H1 (cell line): ENCODE results near the gene MEIOSIN. TPM values are rescaled to one million over a fixed set of nuclear protein-coding genes. Genes with fewer than 3 reads are reported as not detected.

Source experiments
- CTCF ChIA-PET: fragments of 300-600 bp; sonication (Branson Sonifier 250); formaldehyde crosslinking; loops from one replicate; lab custom pipeline; 2021; ENCODE audit not compliant: partially characterized antibody; lab: Charles Lee
- POLR2A ChIA-PET: fragments of 300-600 bp; sonication (Branson Sonifier 250); formaldehyde crosslinking; loops from one replicate; lab custom pipeline; 2021; ENCODE audit warnings: inconsistent platforms; ENCODE audit not compliant: partially characterized antibody; lab: Charles Lee
- DNase-seq, 2 experiments: peaks; one replicate each; pipeline versions ENCODE4 v3.0.0 to v3.0.0-alpha.2; 2010 to 2022; ENCODE audit warnings: low spot score in 2 of 2, low read depth in 1 of 2, mixed read lengths in 1 of 2
- FAIRE-seq: peaks from 2 replicates; lab custom pipeline; 2011; peaks lifted over from hg19 to GRCh38; lab: Jason Lieb, UNC
- H2AFZ ChIP-seq: 2 replicates; pipeline ENCODE4 v1.8.1; 2012; ENCODE audit warnings: low read length, inconsistent platforms
- H2AK5ac ChIP-seq: 2 replicates; pipeline ENCODE4 v1.6.1; 2013; ENCODE audit warnings: low read depth, low read length
- H2BK120ac ChIP-seq: replicated peaks from 2 replicates; pipeline ENCODE3; 2013; ENCODE audit warnings: low read depth, low read length, inconsistent platforms
- H2BK12ac ChIP-seq: 2 replicates; pipeline ENCODE4 v1.6.1; 2013; ENCODE audit warnings: low read depth, low read length
- H2BK15ac ChIP-seq: 2 replicates; pipeline ENCODE4 v1.6.1; 2013; ENCODE audit warnings: low read length
- H2BK20ac ChIP-seq: 2 replicates; pipeline ENCODE4 v1.6.1; 2013; ENCODE audit warnings: low read length
- H2BK5ac ChIP-seq: 2 replicates; pipeline ENCODE4 v1.6.1; 2013; ENCODE audit warnings: low read depth, low read length
- H3K14ac ChIP-seq: 2 replicates; pipeline ENCODE4 v1.6.1; 2013; ENCODE audit warnings: inconsistent platforms; ENCODE audit not compliant: insufficient read length
- H3K18ac ChIP-seq: 2 replicates; pipeline ENCODE4 v1.6.1; 2013; ENCODE audit warnings: low read length; ENCODE audit errors: extremely low read depth
- H3K23ac ChIP-seq: 2 replicates; pipeline ENCODE4 v1.6.1; 2013; ENCODE audit warnings: inconsistent platforms; ENCODE audit not compliant: insufficient read length
- H3K23me2 ChIP-seq: 2 replicates; pipeline ENCODE4 v1.6.1; 2013; ENCODE audit warnings: low read depth, low read length
- H3K27ac ChIP-seq: 2 replicates; pipeline ENCODE4 v1.6.1; 2011; ENCODE audit warnings: low read depth, low read length, inconsistent platforms
- H3K27me3 ChIP-seq, 4 experiments: replicated peaks in 1 of 4; 1 replicate in 1 of 4; 2 replicates in 3 of 4; pipeline versions ENCODE4 v1.6.1 to v1.8.1; 2011 to 2013; ENCODE audit warnings: low read length in 3 of 4, mild to moderate bottlenecking in 3 of 4, inconsistent platforms in 2 of 4, mixed read lengths in 2 of 4, moderate library complexity in 1 of 4; ENCODE audit not compliant: control insufficient read depth in 3 of 4, insufficient read depth in 3 of 4; ENCODE audit errors: extremely low read depth in 1 of 4
- H3K36me3 ChIP-seq, 4 experiments: 2 replicates each; pipeline versions ENCODE4 v1.6.1 to v1.8.1; 2011 to 2013; ENCODE audit warnings: mild to moderate bottlenecking in 4 of 4, low read length in 3 of 4, moderate library complexity in 2 of 4, control low read depth in 1 of 4, inconsistent platforms in 1 of 4; ENCODE audit not compliant: insufficient read depth in 4 of 4, control insufficient read depth in 2 of 4
- H3K4ac ChIP-seq: replicated peaks from 2 replicates; pipeline ENCODE3; 2013; ENCODE audit warnings: low read length, low read depth, mixed read lengths, inconsistent platforms; ENCODE audit not compliant: insufficient read length
- H3K4me1 ChIP-seq, 4 experiments: replicated peaks in 1 of 4; 1 replicate in 1 of 4; 2 replicates in 3 of 4; pipeline versions ENCODE4 v1.6.1 to v1.8.1; 2011 to 2013; ENCODE audit warnings: low read length in 3 of 4, inconsistent platforms in 2 of 4, mixed read lengths in 1 of 4; ENCODE audit not compliant: insufficient read depth in 4 of 4, control insufficient read depth in 3 of 4
- H3K4me2 ChIP-seq, 2 experiments: 2 replicates each; pipeline versions ENCODE4 v1.6.1 to v1.8.1; 2011 to 2013; ENCODE audit warnings: low read depth in 2 of 2, low read length in 2 of 2, control low read depth in 1 of 2, inconsistent platforms in 1 of 2, mild to moderate bottlenecking in 1 of 2; ENCODE audit not compliant: insufficient read depth in 1 of 2
- H3K4me3 ChIP-seq, 4 experiments: fragments of 200-600, 300-600 bp in 1 of 4; sonication (generic), shearing (Covaris generic), sonication (Bioruptor Twin) in 1 of 4; 2 replicates each; pipeline versions ENCODE4 v1.5.1 to v1.8.1; 2011 to 2016; ENCODE audit warnings: low read length in 4 of 4, low read depth in 3 of 4, control low read depth in 2 of 4, inconsistent platforms in 2 of 4, mild to moderate bottlenecking in 2 of 4, mixed read lengths in 1 of 4, moderate library complexity in 1 of 4; ENCODE audit not compliant: insufficient read depth in 2 of 4; ENCODE audit errors: extremely low read depth in 1 of 4
- H3K56ac ChIP-seq: replicated peaks from 2 replicates; pipeline ENCODE3; 2013; ENCODE audit warnings: low read depth, mild to moderate bottlenecking, mixed read lengths, low read length, inconsistent platforms; ENCODE audit not compliant: insufficient read length
- H3K79me1 ChIP-seq: 2 replicates; pipeline ENCODE4 v1.6.1; 2013; ENCODE audit warnings: low read depth, low read length, control low read depth
- H3K79me2 ChIP-seq, 2 experiments: 2 replicates each; pipeline versions ENCODE4 v1.6.1 to v1.8.1; 2012 to 2013; ENCODE audit warnings: low read length in 2 of 2, mild to moderate bottlenecking in 2 of 2, inconsistent platforms in 1 of 2; ENCODE audit not compliant: insufficient read depth in 2 of 2, control insufficient read depth in 1 of 2
- H3K9ac ChIP-seq, 4 experiments: replicated peaks in 1 of 4; 1 replicate in 1 of 4; 2 replicates in 3 of 4; pipeline versions ENCODE4 v1.6.1 to v1.8.1; 2011 to 2013; ENCODE audit warnings: low read depth in 3 of 4, low read length in 3 of 4, control low read depth in 2 of 4, mild to moderate bottlenecking in 2 of 4, moderate library complexity in 2 of 4, inconsistent platforms in 1 of 4; ENCODE audit errors: extremely low read depth in 1 of 4
- H3K9me3 ChIP-seq, 2 experiments: 2 replicates each; pipeline versions ENCODE4 v1.6.1 to v1.8.1; 2012 to 2013; ENCODE audit warnings: mild to moderate bottlenecking in 2 of 2, moderate library complexity in 2 of 2, control low read depth in 1 of 2, inconsistent platforms in 1 of 2, low read depth in 1 of 2, low read length in 1 of 2, mixed read lengths in 1 of 2; ENCODE audit not compliant: insufficient read depth in 2 of 2
- H4K20me1 ChIP-seq, 2 experiments: replicated peaks in 1 of 2; 2 replicates each; pipeline versions ENCODE3 to v1.8.1; 2011 to 2013; ENCODE audit warnings: inconsistent platforms in 2 of 2, low read length in 2 of 2, mild to moderate bottlenecking in 1 of 2; ENCODE audit not compliant: insufficient read depth in 2 of 2, control insufficient read depth in 1 of 2
- H4K5ac ChIP-seq: 2 replicates; pipeline ENCODE4 v1.6.1; 2013; ENCODE audit warnings: low read length, low read depth, mixed read lengths, inconsistent platforms; ENCODE audit not compliant: insufficient read length
- H4K8ac ChIP-seq: 2 replicates; pipeline ENCODE4 v1.8.0; 2013; ENCODE audit warnings: mild to moderate bottlenecking, moderate library complexity, low read length, inconsistent platforms; ENCODE audit not compliant: insufficient read depth; ENCODE audit errors: extremely low read depth
- H4K91ac ChIP-seq: replicated peaks from 2 replicates; pipeline ENCODE3; 2013; ENCODE audit warnings: low read length, mixed read lengths, inconsistent platforms; ENCODE audit not compliant: insufficient read length
- HDAC6 ChIP-seq: IDR thresholded peaks from one replicate; pipeline ENCODE4 v1.7.1; 2012; ENCODE audit warnings: low read depth, mild to moderate bottlenecking, inconsistent platforms, low read length, moderate library complexity
- SRF ChIP-seq: IDR thresholded peaks from 2 replicates; pipeline ENCODE4 v1.6.1; 2011; ENCODE audit warnings: mild to moderate bottlenecking, low read depth, low read length, moderate library complexity
- WGBS, 2 experiments: shearing (Covaris generic) in 1 of 2; methylation state at CpG; one replicate each; pipeline versions ENCODE4 v1.1.6 to v1.1.7; 2013 to 2015; ENCODE audit warnings: low lambda C conversion rate in 2 of 2, mixed read lengths in 2 of 2, inconsistent platforms in 1 of 2, low coverage in 1 of 2, missing lambda C conversion rate in 1 of 2; ENCODE audit not compliant: insufficient replicate concordance in 2 of 2, insufficient coverage in 1 of 2, insufficient read length in 1 of 2; ENCODE audit errors: extremely low coverage in 1 of 2, missing lambda C conversion rate in 1 of 2; 5-methylcytosine and 5-hydroxymethylcytosine counted together
- polyA plus RNA-seq, 7 experiments: library from polyadenylated mRNA; depleted of rRNA in 3 of 7; stranded (reverse) in 5 of 7; unstranded in 2 of 7; fragments of >200 nt in 5 of 7; fragments of 200-250 nt in 2 of 7; gene quantifications; 1 replicate in 5 of 7; 2 replicates in 1 of 7; 4 replicates in 1 of 7; pipeline versions ENCODE4 v1.2.1 to v1.2.3, GENCODE V29; 2011 to 2013; ENCODE audit warnings: missing spikeins in 2 of 7, mixed read lengths in 2 of 7
- total RNA-seq: library from RNA; stranded (reverse); fragmentation: NEBNext Ultra II Directional; extraction: Animal tissue kit (Norgen Biotek cat#: 25700); gene quantifications from 2 replicates; pipeline ENCODE4 v1.2.1, GENCODE V29; 2021
- TF ChIP-seq, protein P1 (sequence below): IDR thresholded peaks from 2 replicates; pipeline ENCODE4 v1.6.1; 2012; ENCODE audit warnings: inconsistent platforms

MEIOSIN gene
- total and polyA plus RNA-seq, 2 of the 8 experiments (the other 6 are each of a cell fraction or from before 2014, with no cell fraction given): 0.11 TPM; not detected in 1

GRCh38 chr19:45773384-45773783 lies 40.1 kb downstream of the MEIOSIN start:
- CTCF ChIA-PET: interaction anchor here (0.6 to 6.7 kb wide), 12 partner anchors 8 to 334 kb away, joined by 3 to 55 read pairs (median 4); partner anchors contain the start of genes DMPK, MEIOSIN and RSPH6A
- H3K9me3 ChIP-seq: no peaks in the 10 kb centered on the region
- TF ChIP-seq, protein P1, sequence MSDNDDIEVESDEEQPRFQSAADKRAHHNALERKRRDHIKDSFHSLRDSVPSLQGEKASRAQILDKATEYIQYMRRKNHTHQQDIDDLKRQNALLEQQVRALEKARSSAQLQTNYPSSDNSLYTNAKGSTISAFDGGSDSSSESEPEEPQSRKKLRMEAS: no peak
- TF ChIP-seq HDAC6 (no peak), SRF (no peak)
- TF ChIP-seq, all 59 proteins: peak for 0
- Histone ChIP-seq H3K18ac (no peak overlapping the region), H4K5ac (no peak overlapping the region), H3K79me2 (no peaks in the 10 kb centered on the region), H2BK5ac (no peak overlapping the region), H2AFZ (no peak overlapping the region), H3K4me3 (no peak overlapping the region), H3K4me2 (no peak overlapping the region), H3K14ac (no peak overlapping the region), H3K79me1 (no peaks in the 10 kb centered on the region), H3K4me1 (peaks cover 0 to 7% (median 5%) of the 10 kb centered on the region in 4 experiments; a peak in 4 of 7 replicates), H4K91ac (no peak overlapping the region), H3K27me3 (no peaks in the 10 kb centered on the region), H3K27ac (no peak overlapping the region), H3K23me2 (peaks cover 19% of the 10 kb centered on the region), H3K9ac (no peak overlapping the region), H2BK20ac (no peak overlapping the region), H2BK15ac (no peak overlapping the region), H4K20me1 (peaks cover 2 to 4% of the 10 kb centered on the region in 2 experiments), H3K23ac (no peak overlapping the region), H2BK12ac (no peak overlapping the region), H3K4ac (no peak overlapping the region), H4K8ac (no peak overlapping the region), H3K36me3 (peaks cover 6 to 10% (median 7%) of the 10 kb centered on the region in 4 experiments; a peak in 5 of 8 replicates), H2BK120ac (no peak overlapping the region), H3K56ac (no peak overlapping the region), H2AK5ac (no peak overlapping the region)
- DNase-seq (no peak), FAIRE-seq (no peak)
- POLR2A ChIA-PET: interaction anchor here (1.0 to 16.2 kb wide), 11 partner anchors 7 to 374 kb away, joined by 3 to 284 read pairs (median 7); partner anchors contain the start of genes DMPK, FBXO46, MEIOSIN and RSPH6A
- WGBS, 2 experiments: 85% methylated on average over 2 of the region's 2 CpGs; no CpG with 5 or more reads in 1 of the 2 experiments
